Measurements from ENCODE around the gene PRKN.
"Not testable (repeated sequence)": the region's sequence is repeated elsewhere in the genome, so short reads cannot be mapped to it uniquely, and the experiment has no call there.

Gene PRKN

GRCh38 chr6:161355696-161356095, 1371.9 kb downstream of the PRKN start:
- no peak for DNase-seq (ENCODE audit: low read depth in 2 of 2)

GRCh38 chr6:161354956-161355355, 1372.6 kb downstream of the PRKN start:
- DNase-seq (ENCODE audit: low read depth in 2 of 2) = no peak

DNA sequence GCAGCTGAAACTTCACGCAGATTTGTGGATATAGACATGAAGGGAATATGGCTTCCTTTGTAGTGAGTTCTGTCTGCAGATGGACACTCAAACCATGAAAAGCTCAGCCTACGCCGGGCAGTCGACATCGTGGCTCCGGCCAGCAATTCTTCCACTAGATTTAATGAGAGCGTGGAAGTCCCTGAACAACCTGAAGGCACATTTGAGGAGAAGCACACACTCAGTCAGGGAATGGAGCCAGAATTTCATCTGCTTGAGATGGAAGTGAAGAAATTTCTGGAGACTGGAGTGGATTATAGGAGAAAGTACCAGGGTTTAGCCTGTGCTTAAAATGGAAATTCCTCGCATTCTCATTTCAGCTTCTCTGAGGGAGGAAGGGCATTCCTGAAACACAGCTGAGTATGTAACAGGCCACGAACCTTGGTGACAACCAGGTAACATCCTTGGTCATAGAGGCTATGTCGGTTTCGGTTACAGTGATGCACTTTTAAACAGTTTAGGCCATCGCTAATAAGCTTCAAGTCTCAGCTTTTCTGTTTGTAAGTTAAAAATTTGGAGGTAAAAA, 1373.2 kb downstream of the PRKN start:
- DNase-seq (ENCODE audit: low read depth in 2 of 2) = no peak

GRCh38 chr6:161353208-161353613, 1374.4 kb downstream of the PRKN start:
- DNase-seq (ENCODE audit: low read depth in 2 of 2) = no peak

GRCh38 chr6:161351858-161352257, 1375.7 kb downstream of the PRKN start:
- no peak for DNase-seq (ENCODE audit: low read depth in 2 of 2)

DNA sequence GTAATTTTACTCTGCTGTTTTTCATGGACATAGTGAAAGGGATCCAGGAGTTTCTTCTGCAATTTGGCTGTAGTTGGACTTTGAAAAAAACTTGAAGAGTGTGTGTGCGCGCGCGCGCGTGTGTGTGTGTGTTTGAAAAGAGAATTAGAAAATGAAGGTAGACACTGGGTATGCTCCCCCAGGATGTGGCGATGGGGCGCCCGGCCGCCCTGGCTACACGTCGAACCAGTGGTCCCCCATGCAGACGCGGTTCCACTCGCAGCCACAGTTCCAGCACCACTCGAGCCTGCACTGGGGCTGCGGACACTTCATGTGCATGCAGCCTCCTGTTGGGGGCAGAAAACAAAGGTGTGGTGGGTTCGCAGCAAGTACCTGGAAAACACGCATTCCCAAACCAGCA, 1377.7 kb downstream of the PRKN start:
- DNase-seq (ENCODE audit: low read depth in 2 of 2) = no peak

GRCh38 chr6:161348628-161348994, 1379.0 kb downstream of the PRKN start:
- no peak for DNase-seq (ENCODE audit: low read depth in 2 of 2)

DNA sequence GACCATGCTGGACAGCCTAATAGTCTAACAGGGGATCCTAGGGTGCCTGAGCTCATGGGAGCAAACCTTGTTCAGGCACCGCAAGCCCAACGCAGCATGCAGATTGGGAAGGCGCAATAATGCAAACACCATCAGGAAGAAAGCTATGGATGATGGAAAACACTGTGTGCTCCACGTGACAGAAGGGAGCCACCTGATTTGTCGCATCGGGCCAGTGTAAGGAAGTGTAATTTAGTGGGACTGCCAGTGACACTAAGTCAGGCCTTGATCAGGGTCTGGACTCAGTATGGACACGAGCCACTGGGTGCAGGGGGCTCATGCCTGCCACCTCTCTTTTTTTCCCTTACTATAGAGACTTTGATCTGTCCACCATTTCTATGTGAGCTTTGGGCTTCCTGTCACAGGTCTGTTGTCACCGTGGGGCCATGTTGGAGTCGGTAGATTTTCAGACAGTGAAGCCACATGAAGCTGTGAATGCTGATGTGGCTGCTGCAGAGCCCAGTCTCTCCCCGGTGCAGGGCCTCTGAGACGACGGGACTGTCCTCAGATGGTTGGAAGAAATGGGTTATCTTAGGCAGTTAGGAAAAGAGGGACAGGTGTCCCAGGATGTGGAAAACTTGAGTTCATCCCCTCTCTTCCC, 1379.5 kb downstream of the PRKN start:
- no peak for DNase-seq (ENCODE audit: low read depth in 2 of 2)

- no peak for DNase-seq (ENCODE audit: low read depth in 2 of 2)
These were observed 1380.4 kb downstream of the PRKN start for GRCh38 chr6:161347125-161347524.

DNA sequence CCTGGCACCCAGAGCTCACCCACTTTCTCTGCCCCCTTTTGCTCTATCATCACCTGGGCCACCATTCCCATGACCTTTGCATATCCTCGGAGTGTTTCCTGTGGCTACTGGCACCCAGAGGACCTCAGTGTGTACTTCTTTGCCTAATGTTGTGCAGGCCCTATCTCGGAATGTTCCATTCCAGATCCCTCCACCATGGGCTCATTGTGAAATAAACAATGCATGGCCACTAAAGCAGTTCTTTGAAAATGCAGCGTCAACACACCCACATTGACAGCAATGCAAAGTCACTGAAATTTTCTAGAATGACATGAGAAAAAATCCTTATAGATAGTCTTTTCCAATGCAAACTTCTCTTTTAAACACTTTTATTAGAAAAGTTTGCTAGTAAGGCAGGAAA, 1380.8 kb downstream of the PRKN start:
- DNase-seq (ENCODE audit: low read depth in 2 of 2) = no peak

DNA sequence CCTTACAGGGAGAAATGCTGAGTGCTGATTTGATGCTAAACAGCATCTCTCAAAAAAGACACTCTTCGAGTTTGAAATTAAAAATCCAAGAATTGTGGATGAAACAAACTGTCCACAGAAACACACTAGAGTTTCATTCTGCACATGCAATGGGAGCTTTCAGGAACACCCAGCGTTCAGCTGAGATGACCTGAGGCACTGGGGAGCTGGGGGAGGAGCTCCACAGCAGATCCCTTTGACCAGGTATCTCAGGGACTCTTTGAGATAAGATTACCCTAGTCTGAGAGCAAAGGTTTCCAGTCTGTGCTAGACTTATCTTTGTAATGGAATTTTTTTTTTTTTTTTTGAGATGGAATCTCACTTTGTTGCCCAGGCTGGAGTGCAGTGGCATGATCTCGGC, 1382.9 kb downstream of the PRKN start:
- DNase-seq (ENCODE audit: low read depth in 2 of 2) = no peak

DNA sequence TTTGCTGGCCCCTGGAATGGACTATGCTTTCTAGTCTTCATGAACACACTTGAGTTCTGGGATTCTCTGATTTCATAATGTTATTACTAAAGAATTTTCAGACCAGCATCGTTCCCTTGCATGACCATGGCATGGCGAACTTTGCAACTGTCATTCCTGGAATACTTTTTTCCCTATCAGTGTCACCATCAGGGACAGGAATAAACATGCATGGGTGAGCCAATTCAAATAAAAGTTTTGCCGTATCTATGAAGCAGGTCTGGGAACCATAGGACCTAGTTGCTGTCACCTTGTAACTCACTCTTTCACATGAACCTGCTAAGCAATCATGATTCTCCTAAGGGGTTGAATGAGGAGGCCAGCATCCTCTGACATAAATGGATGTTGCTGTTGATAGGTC, 1385.5 kb downstream of the PRKN start:
- DNase-seq (ENCODE audit: low read depth in 2 of 2) = no peak

GRCh38 chr6:161341638-161342037, 1385.9 kb downstream of the PRKN start:
- no peak for DNase-seq (ENCODE audit: low read depth in 2 of 2)

DNA sequence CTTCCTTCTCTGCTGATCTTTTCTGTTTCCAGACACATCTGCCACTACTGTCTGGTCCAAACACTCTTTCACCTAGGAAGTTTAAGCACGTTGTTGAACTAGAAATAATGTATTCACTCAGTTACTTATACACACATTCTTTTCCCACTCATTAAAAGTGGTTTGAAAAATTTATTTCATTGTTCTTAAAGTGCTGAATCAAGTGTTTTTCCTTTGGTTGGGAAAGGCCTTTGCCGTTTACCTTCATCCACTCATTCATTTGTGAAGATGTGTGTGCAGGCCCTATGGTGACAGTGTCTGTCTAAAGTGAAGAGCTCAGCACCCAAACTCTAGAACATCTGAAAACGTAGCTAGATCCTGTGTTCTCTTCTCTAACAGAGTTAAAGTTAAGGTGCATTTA, 1389.6 kb downstream of the PRKN start:
- DNase-seq (ENCODE audit: low read depth in 2 of 2) = no peak

DNA sequence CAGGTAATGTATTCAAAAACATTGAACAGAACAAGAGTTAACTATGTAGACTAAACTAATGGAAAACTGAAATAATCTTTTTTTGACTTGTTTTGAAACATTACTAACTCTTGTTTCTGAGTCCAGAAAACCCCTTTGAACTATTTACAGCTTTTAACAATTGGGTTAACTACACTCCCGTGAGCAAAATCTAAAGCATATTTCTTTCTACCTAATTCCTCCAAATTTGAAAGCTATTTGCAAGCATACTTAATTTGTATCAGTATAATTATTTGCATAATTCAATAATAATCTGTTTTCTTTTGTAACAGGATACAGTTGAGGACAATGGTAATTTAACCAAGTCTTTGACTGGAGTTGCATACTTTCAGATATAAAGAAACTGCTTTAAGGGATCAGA, 1391.1 kb downstream of the PRKN start:
- DNase-seq (ENCODE audit: low read depth in 2 of 2) = no peak

DNA sequence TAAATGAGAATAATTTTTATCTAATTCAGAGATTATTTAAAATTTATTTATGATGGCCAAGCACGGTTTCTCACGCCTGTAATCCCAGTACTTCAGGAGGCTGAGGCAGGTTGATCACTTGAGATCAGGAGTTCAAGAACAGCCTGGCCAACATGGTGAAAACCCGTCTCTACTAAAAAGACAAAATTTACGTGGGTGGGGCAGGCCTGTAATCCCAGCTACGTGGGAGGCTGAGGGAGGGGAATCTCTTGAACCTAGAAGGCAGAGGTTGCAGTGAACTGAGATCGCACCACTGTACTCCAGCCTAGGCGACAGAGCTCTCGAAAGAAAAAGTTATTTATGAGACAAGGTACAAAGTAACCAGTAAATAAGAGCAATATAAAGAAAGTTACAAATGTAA, 1394.2 kb downstream of the PRKN start:
- DNase-seq (ENCODE audit: low read depth in 2 of 2) = no peak

DNA sequence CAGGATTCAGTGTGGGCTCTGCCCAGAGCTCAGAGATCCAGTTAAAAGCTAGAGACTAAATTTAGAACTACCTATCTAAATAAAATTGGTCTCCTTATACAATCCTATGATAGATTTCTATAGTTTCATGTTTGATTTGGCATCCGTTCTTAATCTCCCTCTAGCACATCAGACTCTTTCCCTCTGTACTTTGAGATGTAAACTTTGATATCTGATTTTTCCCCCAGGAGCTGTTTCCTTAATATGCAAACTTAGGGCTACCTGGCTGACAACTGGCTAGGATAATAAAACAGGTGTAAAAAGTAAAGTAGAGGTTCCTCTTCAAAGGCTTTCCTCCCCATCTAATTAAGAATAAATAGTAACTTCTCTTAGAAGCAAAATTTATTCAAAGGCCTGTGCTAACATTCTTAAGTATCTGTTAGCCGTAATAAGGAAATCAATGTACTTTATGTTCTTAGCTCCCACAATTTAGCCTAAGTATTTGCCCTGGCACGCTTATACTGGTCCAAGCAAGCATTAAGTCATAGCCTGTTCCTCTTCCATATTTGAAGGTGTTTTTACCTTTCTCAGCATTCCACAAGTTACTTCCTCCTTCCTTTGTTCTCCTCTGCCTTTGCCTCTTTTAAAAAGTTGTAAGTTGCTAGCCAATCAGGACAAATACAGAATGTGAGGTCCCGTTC, 1396.0 kb downstream of the PRKN start:
- not testable (repeated sequence) for DNase-seq (ENCODE audit: low read depth in 2 of 2)

DNA sequence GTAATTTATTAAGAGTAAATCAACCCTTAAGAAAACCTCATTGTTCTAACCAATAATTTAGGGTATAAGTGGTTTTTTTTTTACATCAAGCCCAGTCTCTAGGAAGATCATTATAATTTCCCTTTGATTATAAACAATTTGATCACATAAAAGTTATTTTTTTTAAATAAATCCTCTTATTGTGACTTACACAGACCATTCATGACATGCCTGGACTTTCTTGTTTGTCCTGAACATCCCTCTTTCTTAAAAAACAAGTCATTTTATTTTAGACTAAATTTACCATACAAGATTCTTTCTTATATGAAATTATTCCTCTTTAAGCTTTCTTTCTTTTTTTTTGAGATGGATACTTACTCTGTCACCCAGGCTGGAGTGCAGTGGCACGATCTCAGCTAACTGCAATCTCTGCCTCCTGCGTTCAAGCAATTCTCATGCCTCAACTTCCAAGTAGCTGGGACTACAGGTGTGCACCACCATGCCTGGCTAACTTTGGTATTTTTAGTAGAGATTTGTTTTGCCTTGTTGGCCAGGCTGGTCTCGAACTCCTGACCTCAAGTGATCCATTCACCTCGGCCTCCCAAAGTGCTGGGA, 1400.1 kb downstream of the PRKN start:
- DNase-seq (ENCODE audit: low read depth in 2 of 2) = no peak

- DNase-seq (ENCODE audit: low read depth in 2 of 2) = no peak
These were observed 1408.3 kb downstream of the PRKN start for GRCh38 chr6:161319231-161319630.

DNA sequence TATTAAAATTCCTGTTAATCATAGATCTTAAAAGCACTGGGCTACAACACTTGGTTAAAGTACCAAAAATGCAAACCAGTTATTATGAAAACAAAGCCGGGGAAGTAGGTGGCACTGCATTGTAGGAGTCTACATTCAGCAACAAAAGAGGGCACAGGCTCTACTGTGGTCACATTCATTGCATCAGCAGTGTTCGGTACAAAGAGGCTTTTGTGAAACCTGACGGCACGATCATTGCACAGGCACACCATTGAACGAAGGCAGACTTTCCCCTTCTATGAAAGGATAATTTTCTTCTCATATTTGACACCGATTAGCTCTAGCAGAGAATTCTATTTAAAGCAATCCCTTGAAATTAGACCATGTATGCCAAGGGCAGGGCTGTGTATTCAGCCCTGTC, 1409.1 kb downstream of the PRKN start:
- DNase-seq (ENCODE audit: low read depth in 2 of 2) = no peak

GRCh38 chr6:161316531-161316930, 1411.0 kb downstream of the PRKN start:
- no peak for DNase-seq (ENCODE audit: low read depth in 2 of 2)

- DNase-seq (ENCODE audit: low read depth in 2 of 2) = not testable (repeated sequence)
These were observed 1412.2 kb downstream of the PRKN start for GRCh38 chr6:161315246-161315917.

Data from stimulated activated CD4-positive, alpha-beta T cell treated with anti-CD3 and anti-CD28 coated beads, Interleukin-12 subunit alpha, Interleukin-12 subunit beta, amount 100 ng/mL, for 24 hours (primary cell).